GM10248 (cell line): ENCODE measurements around the gene MPND.

Source experiments
- CTCF ChIA-PET: fragments of 300-600 bp; sonication (Branson Sonifier 250); formaldehyde crosslinking; extraction: SDS; loops from one replicate; lab custom pipeline; 2021; ENCODE audit warnings: antibody characterized with exemption; lab: Yijun Ruan, JAX
- POLR2A ChIA-PET: fragments of 350-650 bp; sonication (Branson Sonifier 250); formaldehyde crosslinking; extraction: SDS; loops from one replicate; lab custom pipeline; 2020; ENCODE audit warnings: antibody characterized with exemption; lab: Yijun Ruan, JAX
- DNase-seq: peaks from one replicate; pipeline ENCODE4 v3.0.0; 2012; ENCODE audit errors: extremely low spot score
- CTCF ChIP-seq: IDR thresholded peaks from 2 replicates; pipeline ENCODE4 v1.5.1; 2012; ENCODE audit warnings: mild to moderate bottlenecking, low read depth; ENCODE audit errors: extremely low read depth, missing control alignments, control extremely low read depth

Gene MPND

GRCh38 chr19:4320419-4320818 lies 22.9 kb upstream of the MPND start:
- CTCF ChIA-PET, result interaction anchor here (1.2 to 4.9 kb wide), 6 partner anchors 15 to 80 kb away, joined by 4 to 28 read pairs (median 8); partner anchors contain the start of genes MPND and SH3GL1
- POLR2A ChIA-PET, result no interaction called here
- no peak for DNase-seq
- no peak for TF ChIP-seq CTCF

GRCh38 chr19:4322942-4323665 lies 20.3 kb upstream of the MPND start:
- ChIA-PET CTCF (interaction anchor here (1.7 to 4.9 kb wide), 5 partner anchors 12 to 78 kb away, joined by 5 to 28 read pairs (median 11); partner anchors contain the start of genes CHAF1A and SH3GL1), POLR2A (interaction anchor here (0.9 to 1.6 kb wide), 2 partner anchors 20 kb away, joined by 3 read pairs; partner anchors contain the start of gene MPND)
- DNase-seq, result no peak
- no peak for TF ChIP-seq CTCF

- CTCF ChIA-PET, result interaction anchor here (1.6 to 4.9 kb wide), 4 partner anchors 13 to 78 kb away, joined by 4 to 28 read pairs (median 10); partner anchors contain the start of genes CHAF1A and SH3GL1
- no peak for TF ChIP-seq CTCF
- POLR2A ChIA-PET, result interaction anchor here (1.6 kb wide), 1 partner anchor 19 kb away, joined by 3 read pairs; the partner anchor contains the start of gene MPND
- DNase-seq, result no peak
Observed at GRCh38 chr19:4323692-4324091, 19.7 kb upstream of the MPND start.

- DNase-seq, result no peak
- POLR2A ChIA-PET, result interaction anchor here (1.6 kb wide), 1 partner anchor 19 kb away, joined by 3 read pairs; the partner anchor contains the start of gene MPND
- CTCF ChIA-PET, result interaction anchor here (1.6 to 4.5 kb wide), 3 partner anchors 13 to 77 kb away, joined by 4 to 16 read pairs (median 5); partner anchors contain the start of genes CHAF1A and SH3GL1
- TF ChIP-seq CTCF, result no peak
Observed at GRCh38 chr19:4324228-4324627, 19.1 kb upstream of the MPND start.

GRCh38 chr19:4326215-4326836 lies 17.0 kb upstream of the MPND start:
- CTCF ChIA-PET, result interaction anchor here (4.5 kb wide), 1 partner anchor 75 kb away, joined by 16 read pairs; the partner anchor contains the start of genes CHAF1A and SH3GL1
- peak; percentile 5 for DNase-seq
- POLR2A ChIA-PET, result no interaction called here
- no peak for TF ChIP-seq CTCF

- ChIA-PET POLR2A (no interaction called here), CTCF (no interaction called here)
- TF ChIP-seq CTCF, result no peak
- peak; percentile 18 for DNase-seq
Observed at GRCh38 chr19:4326837-4327251, 16.5 kb upstream of the MPND start.
